Erythroblast (primary cell): Measurements from ENCODE around the gene ETS1.

Experiments
- GATA1 ChIP-seq: IDR thresholded peaks from 2 replicates; pipeline ENCODE4 v1.6.1; 2011; ENCODE audit warnings: low read depth, mild to moderate bottlenecking, control low read depth, low read length, moderate library complexity
- POLR2A ChIP-seq: IDR thresholded peaks from 2 replicates; pipeline ENCODE4 v1.6.1; 2011; ENCODE audit warnings: mild to moderate bottlenecking, low read length

DNA sequence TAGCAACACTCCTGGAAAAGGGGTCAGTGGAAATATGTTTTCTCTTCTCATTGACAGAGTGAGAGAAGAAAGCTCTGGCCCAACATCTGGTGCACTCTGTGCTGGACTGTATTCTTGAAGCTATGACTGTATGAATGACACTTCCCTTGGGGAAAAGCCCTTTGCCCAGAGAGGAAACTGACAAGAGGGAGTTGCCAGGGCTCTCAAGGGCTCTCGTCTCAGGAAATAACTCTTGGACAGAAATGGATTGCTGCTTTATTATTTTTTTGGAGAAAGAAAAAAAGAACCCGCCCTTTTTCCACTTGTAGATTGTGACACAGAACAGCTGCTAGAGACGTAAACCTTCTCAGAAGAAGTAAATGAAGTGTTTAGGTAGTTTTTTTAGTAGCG lies 11.4 kb downstream of the ETS1 start:
- TF ChIP-seq POLR2A, result no peak
- no peak for TF ChIP-seq GATA1
